ENCODE results near the gene RNLS. TPM values are rescaled to one million over a fixed set of nuclear protein-coding genes. Genes with fewer than 3 reads are reported as not detected.

The RNLS gene
- total and polyA plus RNA-seq, 8 donors, result 2.5 to 6.4 (median 5.9) TPM

- intact Hi-C loops (cut with DNase I), result no loop called here
Observed at GRCh38 chr10:88500656-88501055, 82.5 kb downstream of the RNLS start.

GRCh38 chr10:88499569-88500470 is 83.3 kb downstream of the RNLS start:
- Histone ChIP-seq H3K4me1 (no peaks in the 10 kb centered on the region), H3K27me3 (no peaks in the 10 kb centered on the region), H3K27ac (no peak overlapping the region), H3K9me3 (no peaks in the 10 kb centered on the region), H3K36me3 (no peaks in the 10 kb centered on the region), H3K4me3 (no peak overlapping the region)
- DNase-seq (no peak), ATAC-seq (no peak), FAIRE-seq (no peak)
- TF ChIP-seq CTCF (IDR thresholded peaks at IDR 0.05), result no peak
- intact Hi-C loops (cut with DNase I), result no loop called here
- WGBS, 2 donors, result 78 to 79% methylated on average over 6 of the region's 6 CpGs

More at GRCh38 chr10:88500656-88501055, 82.5 kb downstream of the RNLS start:
- Histone ChIP-seq H3K9me3 (no peaks in the 10 kb centered on the region), H3K4me3 (no peak overlapping the region), H3K27me3 (no peaks in the 10 kb centered on the region), H3K4me1 (no peaks in the 10 kb centered on the region), H3K36me3 (no peaks in the 10 kb centered on the region), H3K27ac (no peak overlapping the region)
- FAIRE-seq (no peak), ATAC-seq (no peak), DNase-seq (no peak)
- no peak for TF ChIP-seq CTCF (IDR thresholded peaks at IDR 0.05)
- 97 to 98% methylated on average over 2 of the region's 2 CpGs for WGBS, 2 donors

- H3K36me3 ChIP-seq, result no peaks in the 10 kb centered on the region
- no peak for ATAC-seq
Observed at GRCh38 chr10:88497913-88498312, 85.2 kb downstream of the RNLS start.

GRCh38 chr10:88494537-88494936 is 88.6 kb downstream of the RNLS start:
- Histone ChIP-seq H3K27me3 (no peaks in the 10 kb centered on the region), H3K27ac (no peak overlapping the region), H3K4me3 (no peak overlapping the region), H3K4me1 (no peaks in the 10 kb centered on the region), H3K36me3 (no peaks in the 10 kb centered on the region), H3K9me3 (no peaks in the 10 kb centered on the region)
- no peak for TF ChIP-seq CTCF (IDR thresholded peaks at IDR 0.05)
- intact Hi-C loops (cut with DNase I), result no loop called here
- FAIRE-seq (no peak), DNase-seq (no peak), ATAC-seq (no peak)

More at GRCh38 chr10:88497913-88498312, 85.2 kb downstream of the RNLS start:
- no peak for TF ChIP-seq CTCF (IDR thresholded peaks at IDR 0.05)
- H3K4me3 ChIP-seq, result no peak overlapping the region
- 95 to 100% methylated on average over 1 of the region's 1 CpG for WGBS, 2 donors
- no peak overlapping the region for H3K27ac ChIP-seq
- H3K4me1 ChIP-seq, result no peaks in the 10 kb centered on the region
- no peaks in the 10 kb centered on the region for H3K27me3 ChIP-seq
- no peak for DNase-seq
- H3K9me3 ChIP-seq, result no peaks in the 10 kb centered on the region
- no peak for FAIRE-seq
- intact Hi-C loops (cut with DNase I), result no loop called here
